GM12874 (cell line): ENCODE data around the gene GUCA1A.

Source experiments
- CTCF ChIP-seq: IDR thresholded peaks from 2 replicates; pipeline ENCODE4 v1.5.1; 2011; ENCODE audit warnings: low read depth, mild to moderate bottlenecking, control low read depth, low read length, moderate library complexity; ENCODE audit not compliant: insufficient read depth

GUCA1A gene

GRCh38 chr6:42171813-42172581 lies 1.2 kb upstream of the GUCA1A start:
- TF ChIP-seq CTCF, result no peak

- no peak for TF ChIP-seq CTCF
Measured at GRCh38 chr6:42175860-42176259, 2.7 kb downstream of the GUCA1A start.

GRCh38 chr6:42176981-42177380 lies 3.8 kb downstream of the GUCA1A start:
- no peak for TF ChIP-seq CTCF

GRCh38 chr6:42177514-42178364 lies 4.6 kb downstream of the GUCA1A start:
- no peak for TF ChIP-seq CTCF

GRCh38 chr6:42179261-42179944 lies 6.2 kb downstream of the GUCA1A start:
- TF ChIP-seq CTCF, result no peak

- no peak for TF ChIP-seq CTCF
Measured at GRCh38 chr6:42179945-42180313, 6.8 kb downstream of the GUCA1A start.

GRCh38 chr6:42182101-42182500 lies 8.9 kb downstream of the GUCA1A start:
- no peak for TF ChIP-seq CTCF
